ENCODE results near the gene OGFOD3. TPM values are rescaled to one million over a fixed set of nuclear protein-coding genes. Genes with fewer than 3 reads are reported as not detected.
"Not testable (repeated sequence)": the region's sequence is repeated elsewhere in the genome, so short reads cannot be mapped to it uniquely, and the experiment has no call there.

The OGFOD3 gene
- total RNA-seq, 1 donor, result 25.3 TPM

DNA sequence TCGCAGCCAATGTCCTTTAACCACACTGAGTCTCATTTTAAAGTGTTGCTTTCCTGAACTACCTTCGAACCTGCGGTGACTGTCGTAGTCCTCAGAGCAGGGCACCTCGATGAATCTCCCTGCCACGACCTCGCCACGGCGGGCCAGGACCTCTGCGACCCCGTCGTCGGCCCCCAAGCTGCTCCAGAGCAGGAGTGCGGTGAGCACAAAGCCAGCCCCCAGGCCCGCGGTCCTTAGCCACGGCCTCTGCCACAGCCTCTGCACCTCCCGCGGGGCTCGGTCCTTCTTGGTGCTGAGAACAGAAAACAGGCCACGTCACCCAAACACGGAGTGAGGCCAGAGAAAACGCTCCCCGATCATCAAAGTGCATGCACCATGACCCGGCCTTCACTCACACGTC, 3.0 kb downstream of the OGFOD3 start:
- Histone ChIP-seq H2AFZ (ENCODE audit: low read length) (no peak overlapping the region), H3K27ac (ENCODE audit: low read depth, low read length) (no peak overlapping the region), H3K4me3 (ENCODE audit: insufficient read depth, low read length) (no peak overlapping the region), H3K36me3 (ENCODE audit: insufficient read depth, low read length) (no peaks in the 10 kb centered on the region), H3K9me3 (ENCODE audit: low read depth, low read length) (no peaks in the 10 kb centered on the region), H4K20me1 (ENCODE audit: insufficient read depth, low read length) (peaks cover 55% of the 10 kb centered on the region), H3K4me2 (ENCODE audit: insufficient read depth, low read length) (no peak overlapping the region), H3K27me3 (ENCODE audit: insufficient read depth, low read length) (no peaks in the 10 kb centered on the region), H3K4me1 (ENCODE audit: insufficient read depth, low read length) (peaks cover 13% of the 10 kb centered on the region), H3K79me2 (ENCODE audit: insufficient read depth, low read length) (no peaks in the 10 kb centered on the region)
- TF ChIP-seq, protein P1, sequence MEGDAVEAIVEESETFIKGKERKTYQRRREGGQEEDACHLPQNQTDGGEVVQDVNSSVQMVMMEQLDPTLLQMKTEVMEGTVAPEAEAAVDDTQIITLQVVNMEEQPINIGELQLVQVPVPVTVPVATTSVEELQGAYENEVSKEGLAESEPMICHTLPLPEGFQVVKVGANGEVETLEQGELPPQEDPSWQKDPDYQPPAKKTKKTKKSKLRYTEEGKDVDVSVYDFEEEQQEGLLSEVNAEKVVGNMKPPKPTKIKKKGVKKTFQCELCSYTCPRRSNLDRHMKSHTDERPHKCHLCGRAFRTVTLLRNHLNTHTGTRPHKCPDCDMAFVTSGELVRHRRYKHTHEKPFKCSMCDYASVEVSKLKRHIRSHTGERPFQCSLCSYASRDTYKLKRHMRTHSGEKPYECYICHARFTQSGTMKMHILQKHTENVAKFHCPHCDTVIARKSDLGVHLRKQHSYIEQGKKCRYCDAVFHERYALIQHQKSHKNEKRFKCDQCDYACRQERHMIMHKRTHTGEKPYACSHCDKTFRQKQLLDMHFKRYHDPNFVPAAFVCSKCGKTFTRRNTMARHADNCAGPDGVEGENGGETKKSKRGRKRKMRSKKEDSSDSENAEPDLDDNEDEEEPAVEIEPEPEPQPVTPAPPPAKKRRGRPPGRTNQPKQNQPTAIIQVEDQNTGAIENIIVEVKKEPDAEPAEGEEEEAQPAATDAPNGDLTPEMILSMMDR (IDR thresholded peaks at IDR 0.05; ENCODE audit: extremely low read depth, low read depth, low read length), result no peak
- no peak for DNase-seq (ENCODE audit: insufficient read length, low spot score, missing footprints)

DNA sequence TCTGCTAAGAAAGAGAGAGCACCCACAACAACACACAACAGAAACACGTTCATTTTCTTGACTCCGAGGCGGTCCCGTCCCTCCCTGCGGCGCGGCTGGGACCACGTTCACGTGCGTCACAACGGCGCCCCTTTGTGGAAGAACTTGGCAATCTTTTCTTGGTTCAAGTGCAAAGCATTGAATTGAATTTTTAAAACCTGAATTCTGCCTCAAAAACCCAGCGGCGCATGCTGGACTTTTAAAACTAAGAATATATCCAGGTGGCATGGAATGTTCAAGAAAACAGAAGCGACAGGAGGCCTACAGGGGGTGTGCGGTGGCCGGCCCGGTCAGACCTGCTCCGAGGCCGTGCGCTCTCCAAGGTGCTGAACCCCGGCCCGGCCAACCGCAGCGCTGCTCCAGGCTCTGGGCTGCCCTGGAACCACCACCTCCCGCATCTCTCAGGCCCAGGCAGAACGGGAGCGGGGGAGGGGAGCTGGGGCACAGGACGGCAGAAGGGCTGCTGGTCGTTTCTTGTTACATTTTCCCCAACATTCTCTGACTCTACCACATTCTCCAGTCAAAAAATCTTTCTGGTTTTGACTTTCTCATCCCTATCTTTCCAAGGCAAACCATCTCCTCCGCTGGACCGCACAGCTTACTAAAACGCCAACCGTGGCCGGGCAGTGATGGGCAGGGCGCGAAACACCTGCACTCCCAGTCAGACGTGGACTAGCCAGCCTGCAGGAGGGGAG, 3.7 kb downstream of the OGFOD3 start:
- peak; percentile 99 for DNase-seq (ENCODE audit: insufficient read length, low spot score, missing footprints)
- Histone ChIP-seq H3K4me2 (ENCODE audit: insufficient read depth, low read length) (peak overlapping the region; percentile 71), H3K9me3 (ENCODE audit: low read depth, low read length) (no peaks in the 10 kb centered on the region), H2AFZ (ENCODE audit: low read length) (no peak overlapping the region), H3K27ac (ENCODE audit: low read depth, low read length) (no peak overlapping the region), H3K36me3 (ENCODE audit: insufficient read depth, low read length) (no peaks in the 10 kb centered on the region), H4K20me1 (ENCODE audit: insufficient read depth, low read length) (peaks cover 55% of the 10 kb centered on the region), H3K79me2 (ENCODE audit: insufficient read depth, low read length) (no peaks in the 10 kb centered on the region), H3K27me3 (ENCODE audit: insufficient read depth, low read length) (no peaks in the 10 kb centered on the region), H3K4me1 (ENCODE audit: insufficient read depth, low read length) (peaks cover 13% of the 10 kb centered on the region), H3K4me3 (ENCODE audit: insufficient read depth, low read length) (peak overlapping the region; percentile 35)
- TF ChIP-seq, protein P1 (IDR thresholded peaks at IDR 0.05; ENCODE audit: extremely low read depth, low read depth, low read length), result peak; percentile 76

DNA sequence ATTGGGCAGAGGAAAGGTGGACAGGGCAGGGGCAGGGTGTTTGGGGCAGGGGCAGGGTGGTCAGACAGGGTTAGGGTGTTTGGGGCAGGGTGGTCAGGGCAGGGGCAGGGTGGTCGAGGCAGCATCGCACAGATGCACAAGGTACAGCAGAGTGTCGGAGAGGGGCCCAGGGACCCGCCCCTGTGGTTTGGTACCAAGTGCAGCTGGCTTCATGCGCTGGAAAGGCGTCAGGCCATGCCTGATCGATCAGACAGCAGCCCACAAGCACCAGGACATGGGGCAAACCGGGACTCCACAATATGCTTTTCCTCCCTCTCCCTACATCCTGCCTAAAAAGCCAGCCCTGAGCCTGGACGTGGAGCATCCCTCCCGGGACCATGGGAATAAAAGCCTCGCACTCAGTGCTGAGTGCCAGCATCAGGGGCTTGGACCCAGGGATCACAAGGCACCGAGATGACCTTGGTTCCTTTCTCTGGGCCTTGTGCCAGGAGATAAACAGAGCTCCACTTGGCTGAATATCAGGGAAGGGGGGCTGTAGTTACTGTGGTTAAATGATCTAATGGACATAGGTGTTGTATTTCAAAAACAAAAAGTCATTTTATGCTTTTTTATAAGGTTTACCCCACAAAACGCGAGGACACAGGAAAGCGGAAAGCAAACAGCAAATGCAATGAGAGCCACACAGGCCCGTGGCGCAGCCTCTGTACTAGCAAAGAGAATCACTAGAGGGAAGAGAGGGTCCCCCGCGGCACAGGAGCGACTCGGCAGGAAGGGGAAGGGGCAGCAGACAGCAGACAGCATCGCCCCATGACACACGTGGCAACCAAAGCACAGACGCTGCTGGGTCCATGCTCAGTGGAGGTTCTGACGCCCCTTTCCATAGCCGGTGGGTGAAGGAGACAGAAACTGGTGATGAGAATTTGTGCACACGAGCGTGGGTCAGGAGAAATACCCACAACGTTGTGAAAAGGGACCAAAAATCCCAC, 5.6 kb downstream of the OGFOD3 start:
- Histone ChIP-seq H3K27me3 (ENCODE audit: insufficient read depth, low read length) (no peaks in the 10 kb centered on the region), H4K20me1 (ENCODE audit: insufficient read depth, low read length) (peaks cover 53% of the 10 kb centered on the region), H3K9me3 (ENCODE audit: low read depth, low read length) (no peaks in the 10 kb centered on the region), H3K27ac (ENCODE audit: low read depth, low read length) (no peak overlapping the region), H3K36me3 (ENCODE audit: insufficient read depth, low read length) (no peaks in the 10 kb centered on the region), H3K4me3 (ENCODE audit: insufficient read depth, low read length) (no peak overlapping the region), H3K4me2 (ENCODE audit: insufficient read depth, low read length) (no peak overlapping the region), H3K79me2 (ENCODE audit: insufficient read depth, low read length) (no peaks in the 10 kb centered on the region), H2AFZ (ENCODE audit: low read length) (no peak overlapping the region), H3K4me1 (ENCODE audit: insufficient read depth, low read length) (peaks cover 4% of the 10 kb centered on the region)
- DNase-seq (ENCODE audit: insufficient read length, low spot score, missing footprints), result peak; percentile 34
- TF ChIP-seq, protein P1 (IDR thresholded peaks at IDR 0.05; ENCODE audit: extremely low read depth, low read depth, low read length), result no peak

DNA sequence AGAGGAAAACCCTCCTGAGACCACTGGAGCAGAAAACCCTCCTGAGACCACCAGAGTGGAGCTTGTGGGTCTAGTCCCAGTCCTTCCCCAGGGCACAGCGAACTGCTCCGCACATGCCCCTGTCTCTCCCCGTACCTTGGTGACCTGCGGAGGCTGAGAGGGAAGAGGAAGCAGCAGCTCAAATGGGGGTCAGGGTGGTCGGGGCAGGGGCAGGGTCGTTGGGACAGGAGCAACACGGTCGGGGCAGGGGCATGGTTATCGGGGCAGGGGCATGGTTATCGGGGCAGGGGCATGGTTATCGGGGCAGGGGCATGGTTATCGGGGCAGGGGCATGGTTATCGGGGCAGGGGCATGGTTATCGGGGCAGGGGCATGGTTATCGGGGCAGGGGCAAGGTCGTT, 6.3 kb downstream of the OGFOD3 start:
- H3K4me2 ChIP-seq (ENCODE audit: insufficient read depth, low read length); H3K79me2 ChIP-seq (ENCODE audit: insufficient read depth, low read length); H3K4me1 ChIP-seq (ENCODE audit: insufficient read depth, low read length); H2AFZ ChIP-seq (ENCODE audit: low read length); H3K36me3 ChIP-seq (ENCODE audit: insufficient read depth, low read length); H3K9me3 ChIP-seq (ENCODE audit: low read depth, low read length); H3K27me3 ChIP-seq (ENCODE audit: insufficient read depth, low read length); H3K27ac ChIP-seq (ENCODE audit: low read depth, low read length); H3K4me3 ChIP-seq (ENCODE audit: insufficient read depth, low read length): not testable (repeated sequence)
- peaks cover 51% of the 10 kb centered on the region for H4K20me1 ChIP-seq (ENCODE audit: insufficient read depth, low read length)
- DNase-seq (ENCODE audit: insufficient read length, low spot score, missing footprints), result peak; percentile 35

All from osteoblast (primary cell).